Measurements from ENCODE around the gene BNIP3. TPM values are rescaled to one million over a fixed set of nuclear protein-coding genes. Genes with fewer than 3 reads are reported as not detected.

Gene BNIP3
- total RNA-seq, 1 experiment from 2014 or later, result 57.1 TPM

DNA sequence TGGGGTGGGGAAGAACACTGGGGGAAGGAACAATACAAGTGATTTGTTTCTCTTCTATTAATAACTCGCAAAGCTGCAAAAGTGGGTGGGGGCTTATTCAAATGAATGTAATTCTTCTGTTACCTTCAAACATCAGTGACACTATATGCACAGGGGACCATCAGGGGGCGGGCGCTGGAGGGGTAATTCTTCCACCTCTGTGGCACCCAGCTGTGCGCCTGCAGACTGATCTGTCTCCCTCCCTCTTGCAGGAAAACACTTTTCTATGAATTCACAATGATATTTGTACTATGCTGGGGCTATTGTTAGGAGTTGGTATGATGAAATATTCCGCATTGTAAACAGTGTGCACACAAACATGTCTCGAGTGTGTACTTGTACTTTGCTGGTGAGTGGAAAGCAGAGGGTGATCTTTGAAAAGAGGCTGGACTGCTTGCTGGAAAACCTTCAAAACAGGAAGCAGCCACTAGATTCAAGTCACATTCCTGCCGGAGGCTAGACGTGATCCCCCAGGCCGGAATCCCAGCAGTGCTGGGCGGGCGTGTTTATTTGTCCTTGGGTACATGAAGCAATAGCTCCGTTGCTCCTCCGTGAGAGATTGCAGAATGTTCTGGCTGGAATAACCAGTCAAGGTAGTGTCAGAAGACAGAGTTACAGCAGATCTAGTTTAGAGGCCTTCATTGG lies 15.8 kb upstream of the BNIP3 start:
- no peak overlapping the region for H3K18ac ChIP-seq (ENCODE audit: insufficient read length, low read depth, low read length)
- no peak overlapping the region for H2BK5ac ChIP-seq (ENCODE audit: insufficient read length, low read length)
- H2BK20ac ChIP-seq (ENCODE audit: low read depth, low read length, poor library complexity, severe bottlenecking), result no peak overlapping the region
- Mint-ChIP-seq H3K27ac (peak overlapping the region; percentile 59 to 85 (median 75)), H3K9me3 (no peaks in the 10 kb centered on the region), H3K36me3 (ENCODE audit: insufficient read depth in 1 of 3, low read depth in 3 of 3) (no peaks in the 10 kb centered on the region), H3K4me3 (peak overlapping the region in 1 of 2 experiments; percentile 13; a peak in 2 of 5 replicates), H3K27me3 (ENCODE audit: low read depth) (peaks cover 5% of the 10 kb centered on the region), H3K4me1 (peaks cover 49 to 59% of the 10 kb centered on the region in 2 experiments)
- no peak overlapping the region for H3T11ph ChIP-seq (ENCODE audit: low read length)
- DNase-seq, result peak; percentile 58
- no peak overlapping the region for H4K5ac ChIP-seq (ENCODE audit: insufficient read length, low read depth, low read length)
- H3K56ac ChIP-seq (ENCODE audit: insufficient read length, low read depth, low read length), result no peak overlapping the region
- H3K27me3 ChIP-seq (ENCODE audit: insufficient read depth, low read length), result no peaks in the 10 kb centered on the region
- TF ChIP-seq CTCF (conservative IDR thresholded peaks at IDR 0.05), result no peak
- peak overlapping the region; percentile 13 for H3K27ac ChIP-seq (ENCODE audit: insufficient read length, low read depth, low read length)
- H2BK15ac ChIP-seq (ENCODE audit: low read depth, low read length), result no peak overlapping the region
- no peak overlapping the region for H3K14ac ChIP-seq (ENCODE audit: insufficient read depth, low read length)
- H2AFZ ChIP-seq (ENCODE audit: low read length), result no peak overlapping the region
- no peaks in the 10 kb centered on the region for H3K79me2 ChIP-seq (ENCODE audit: insufficient read depth, low read length)
- H2AK5ac ChIP-seq (ENCODE audit: insufficient read length, low read length), result no peak overlapping the region
- no peak overlapping the region for H2BK120ac ChIP-seq (ENCODE audit: low read depth, low read length, poor library complexity, severe bottlenecking)
- H3K4ac ChIP-seq (ENCODE audit: low read depth, low read length), result no peak overlapping the region
- peak overlapping the region; percentile 15 for H3K4me2 ChIP-seq (ENCODE audit: insufficient read depth, insufficient read length, low read length)
- H4K91ac ChIP-seq (ENCODE audit: insufficient read length, low read depth, low read length), result no peak overlapping the region
- H4K20me1 ChIP-seq (ENCODE audit: control insufficient read depth, insufficient read depth, insufficient read length), result no peaks in the 10 kb centered on the region
- no peaks in the 10 kb centered on the region for H3K23me2 ChIP-seq (ENCODE audit: insufficient read length, low read depth, low read length, poor library complexity, severe bottlenecking)
- H3K9me3 ChIP-seq (ENCODE audit: control insufficient read depth, low read depth, low read length), result no peaks in the 10 kb centered on the region
- H3K4me1 ChIP-seq (ENCODE audit: insufficient read depth, low read length), result peaks cover 10% of the 10 kb centered on the region
- H2BK12ac ChIP-seq (ENCODE audit: insufficient read length, low read depth, low read length), result no peak overlapping the region
- no peak overlapping the region for H3K9ac ChIP-seq (ENCODE audit: extremely low read depth, insufficient read length, low read length)
- H4K8ac ChIP-seq (replicated peaks; ENCODE audit: insufficient read length, low read depth, low read length), result no peak overlapping the region
- WGBS (ENCODE audit: extremely low coverage, insufficient read length, low lambda C conversion rate), result no CpG with 5 or more reads among the region's 13 CpGs
- no peaks in the 10 kb centered on the region for H3K79me1 ChIP-seq (ENCODE audit: insufficient read depth, low read depth, low read length, poor library complexity, severe bottlenecking)
- H3K23ac ChIP-seq (ENCODE audit: insufficient read length, low read depth, low read length), result no peak overlapping the region
